Smooth muscle cell (in vitro differentiated cells): ENCODE measurements around the gene KMT2A. TPM values are rescaled to one million over a fixed set of nuclear protein-coding genes. Genes with fewer than 3 reads are reported as not detected.

ENCODE experiments used
- DNase-seq: peaks from one replicate; lab custom pipeline; 2025; ENCODE audit not compliant: unreplicated experiment; lab: John Stamatoyannopoulos, UW
- H2AFZ ChIP-seq: fragments of 200-600 bp; sonication (generic); 2 replicates; pipeline ENCODE4 v1.6.0; 2016; ENCODE audit warnings: antibody characterized with exemption, low read depth, mild to moderate bottlenecking
- H3F3A ChIP-seq: fragments of 200-600 bp; sonication (generic); 2 replicates; pipeline ENCODE4 v1.6.0; 2017; ENCODE audit warnings: antibody characterized with exemption, low read depth
- H3K27ac ChIP-seq: fragments of 200-600 bp; sonication (generic); 2 replicates; pipeline ENCODE4 v1.5.1; 2016; ENCODE audit warnings: low read depth, mild to moderate bottlenecking
- H3K27me3 ChIP-seq: fragments of 200-600 bp; sonication (generic); 2 replicates; pipeline ENCODE4 v1.6.1; 2016; ENCODE audit warnings: low read depth, mild to moderate bottlenecking
- H3K36me3 ChIP-seq: fragments of 200-600 bp; sonication (generic); 2 replicates; pipeline ENCODE4 v1.5.1; 2016; ENCODE audit warnings: low read depth
- H3K4me1 ChIP-seq: fragments of 200-600 bp; sonication (generic); 2 replicates; pipeline ENCODE4 v1.5.1; 2016; ENCODE audit warnings: low read depth
- H3K4me2 ChIP-seq: fragments of 200-600 bp; sonication (generic); 2 replicates; pipeline ENCODE4 v1.6.0; 2016; ENCODE audit warnings: mild to moderate bottlenecking
- H3K4me3 ChIP-seq: fragments of 200-600 bp; sonication (generic); 2 replicates; pipeline ENCODE4 v1.5.1; 2016; ENCODE audit warnings: mild to moderate bottlenecking
- H3K79me2 ChIP-seq: fragments of 200-600 bp; sonication (generic); 2 replicates; pipeline ENCODE4 v1.6.0; 2016; ENCODE audit warnings: low read depth, mild to moderate bottlenecking
- H3K9ac ChIP-seq: fragments of 200-600 bp; sonication (generic); 2 replicates; pipeline ENCODE4 v1.6.0; 2016; ENCODE audit warnings: low read depth
- H3K9me3 ChIP-seq: fragments of 200-600 bp; sonication (generic); replicated peaks from 2 replicates; pipeline ENCODE4 v1.5.1; 2016; ENCODE audit warnings: low read depth
- H4K20me1 ChIP-seq: fragments of 200-600 bp; sonication (generic); 2 replicates; pipeline ENCODE4 v1.6.0; 2016; ENCODE audit warnings: low read depth
- WGBS: methylation state at CpG from one replicate; pipeline ENCODE4 v1.1.7; 2016; ENCODE audit warnings: low lambda C conversion rate; 5-methylcytosine and 5-hydroxymethylcytosine counted together
- polyA plus RNA-seq: library from polyadenylated mRNA; unstranded; fragments of >200 nt; fragmentation: Nextera tagmentation; extraction: Ambion mirVana; gene quantifications from 2 replicates; pipeline ENCODE4 v1.2.1, GENCODE V29; 2016
- total RNA-seq: library from RNA; depleted of rRNA; stranded (reverse); fragments of >200 nt; gene quantifications from 2 replicates; pipeline ENCODE4 v1.2.3, GENCODE V29; 2014
- TF ChIP-seq, protein P1 (sequence below): fragments of 200-600 bp; sonication (generic); IDR thresholded peaks from 2 replicates; pipeline ENCODE4 v1.5.1; 2017; ENCODE audit warnings: borderline replicate concordance, mild to moderate bottlenecking, antibody characterized with exemption; ENCODE audit not compliant: insufficient read depth, poor library complexity, severe bottlenecking

KMT2A gene
- total and polyA plus RNA-seq, 2 experiments from 2014 or later, result 15.5 to 27.8 TPM

DNA sequence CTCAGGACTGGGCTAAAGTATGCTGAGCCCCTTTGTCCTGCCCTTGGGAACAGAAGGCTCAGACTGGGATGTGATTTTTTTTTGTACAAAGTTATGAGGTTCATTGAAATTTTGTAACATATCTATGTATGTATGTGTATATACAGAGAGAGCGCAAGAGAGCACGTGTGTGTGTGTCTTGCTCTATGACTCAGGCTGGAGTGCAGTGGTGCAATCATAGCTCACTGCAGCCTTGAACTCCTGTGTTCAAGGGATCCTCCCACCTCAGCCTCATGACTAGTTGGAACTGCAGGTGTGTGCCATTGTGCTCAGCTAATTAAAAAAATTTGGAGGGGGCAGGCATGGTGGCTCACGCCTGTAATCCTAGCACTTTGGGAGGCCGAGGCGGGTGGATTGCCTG is 100.4 kb downstream of the KMT2A start:
- no peak overlapping the region for H3K4me3 ChIP-seq
- no peaks in the 10 kb centered on the region for H3K27me3 ChIP-seq
- TF ChIP-seq, protein P1, sequence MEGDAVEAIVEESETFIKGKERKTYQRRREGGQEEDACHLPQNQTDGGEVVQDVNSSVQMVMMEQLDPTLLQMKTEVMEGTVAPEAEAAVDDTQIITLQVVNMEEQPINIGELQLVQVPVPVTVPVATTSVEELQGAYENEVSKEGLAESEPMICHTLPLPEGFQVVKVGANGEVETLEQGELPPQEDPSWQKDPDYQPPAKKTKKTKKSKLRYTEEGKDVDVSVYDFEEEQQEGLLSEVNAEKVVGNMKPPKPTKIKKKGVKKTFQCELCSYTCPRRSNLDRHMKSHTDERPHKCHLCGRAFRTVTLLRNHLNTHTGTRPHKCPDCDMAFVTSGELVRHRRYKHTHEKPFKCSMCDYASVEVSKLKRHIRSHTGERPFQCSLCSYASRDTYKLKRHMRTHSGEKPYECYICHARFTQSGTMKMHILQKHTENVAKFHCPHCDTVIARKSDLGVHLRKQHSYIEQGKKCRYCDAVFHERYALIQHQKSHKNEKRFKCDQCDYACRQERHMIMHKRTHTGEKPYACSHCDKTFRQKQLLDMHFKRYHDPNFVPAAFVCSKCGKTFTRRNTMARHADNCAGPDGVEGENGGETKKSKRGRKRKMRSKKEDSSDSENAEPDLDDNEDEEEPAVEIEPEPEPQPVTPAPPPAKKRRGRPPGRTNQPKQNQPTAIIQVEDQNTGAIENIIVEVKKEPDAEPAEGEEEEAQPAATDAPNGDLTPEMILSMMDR, result no peak
- H2AFZ ChIP-seq, result no peak overlapping the region
- no peak overlapping the region for H3K9ac ChIP-seq
- no peak overlapping the region for H3K4me2 ChIP-seq
- no peaks in the 10 kb centered on the region for H3K9me3 ChIP-seq
- no peak for DNase-seq
- H3K4me1 ChIP-seq, result no peaks in the 10 kb centered on the region
- no peaks in the 10 kb centered on the region for H3K36me3 ChIP-seq
- no peaks in the 10 kb centered on the region for H4K20me1 ChIP-seq
- H3F3A ChIP-seq, result no peaks in the 10 kb centered on the region
- no peaks in the 10 kb centered on the region for H3K79me2 ChIP-seq
- 99% methylated on average over 5 of the region's 5 CpGs for WGBS
- H3K27ac ChIP-seq, result no peak overlapping the region

DNA sequence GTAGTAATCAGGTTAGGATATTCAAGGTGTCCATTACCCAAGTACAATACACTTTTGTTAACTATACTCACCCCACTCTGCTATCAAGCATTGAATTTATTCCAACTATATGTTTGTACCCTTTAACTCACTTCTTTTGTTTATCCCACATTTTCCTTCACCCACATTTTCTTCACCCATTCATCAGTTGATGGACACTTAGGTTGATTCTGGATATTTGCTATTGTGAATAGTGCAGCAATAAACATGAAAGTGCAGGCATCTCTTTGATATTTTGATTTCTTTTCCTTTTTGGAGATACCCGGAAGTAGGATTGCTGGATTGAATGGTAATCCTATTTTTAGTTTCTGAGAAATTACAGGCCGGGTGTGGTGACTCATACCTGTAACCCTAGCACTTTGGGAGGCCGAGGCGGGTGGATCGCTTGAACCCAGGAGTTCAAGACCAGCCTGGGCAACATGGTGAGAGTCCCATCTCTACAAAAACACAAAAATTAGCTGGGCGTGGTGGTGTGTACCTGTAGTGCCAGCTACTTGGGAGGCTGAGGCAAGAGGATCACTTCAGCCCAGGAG is 101.2 kb downstream of the KMT2A start:
- Histone ChIP-seq H3K4me2 (no peak overlapping the region), H3K36me3 (no peaks in the 10 kb centered on the region), H3K27ac (no peak overlapping the region), H3K9ac (no peak overlapping the region), H3K79me2 (no peaks in the 10 kb centered on the region), H3F3A (no peaks in the 10 kb centered on the region), H3K4me1 (no peaks in the 10 kb centered on the region), H3K27me3 (no peaks in the 10 kb centered on the region), H3K9me3 (no peaks in the 10 kb centered on the region), H2AFZ (no peak overlapping the region), H3K4me3 (no peak overlapping the region), H4K20me1 (no peaks in the 10 kb centered on the region)
- WGBS, result 94% methylated on average over 6 of the region's 6 CpGs
- no peak for DNase-seq
- TF ChIP-seq, protein P1, result no peak

DNA sequence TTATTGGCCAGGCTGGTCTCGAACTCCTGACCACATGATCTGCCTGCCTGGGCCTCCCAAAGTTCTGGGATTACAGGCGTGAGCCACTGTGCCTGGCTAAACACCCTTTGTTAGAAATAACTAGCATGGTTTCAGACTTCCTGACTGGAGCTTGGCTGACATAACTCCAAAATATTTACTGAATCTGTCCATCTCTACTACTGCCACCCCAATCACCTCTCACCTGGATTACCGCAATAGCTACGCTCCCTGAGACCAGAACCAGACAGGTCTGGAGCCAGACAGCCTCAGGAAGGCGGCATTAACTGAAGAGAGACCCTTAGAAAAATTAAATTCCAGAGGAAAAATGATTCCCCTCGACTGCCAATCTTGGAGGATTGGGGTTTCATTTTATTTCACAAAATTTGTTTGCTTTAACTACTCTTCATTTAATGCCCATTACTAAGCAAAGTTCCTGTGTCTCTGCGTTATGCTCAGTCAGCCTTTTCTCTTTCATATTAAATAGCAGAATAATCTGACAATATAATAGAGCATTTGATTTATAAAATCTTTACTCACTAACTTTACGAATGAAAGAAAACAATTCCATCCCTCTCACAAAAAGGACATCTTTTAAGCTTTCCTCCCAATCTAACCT is 107.8 kb downstream of the KMT2A start:
- Histone ChIP-seq H3K36me3 (no peaks in the 10 kb centered on the region), H3K27me3 (no peaks in the 10 kb centered on the region), H3F3A (no peaks in the 10 kb centered on the region), H2AFZ (no peak overlapping the region), H3K9ac (no peak overlapping the region), H3K9me3 (no peaks in the 10 kb centered on the region), H3K27ac (no peak overlapping the region), H3K4me2 (no peak overlapping the region), H3K4me3 (no peak overlapping the region), H4K20me1 (no peaks in the 10 kb centered on the region), H3K79me2 (no peaks in the 10 kb centered on the region), H3K4me1 (no peaks in the 10 kb centered on the region)
- no peak for DNase-seq
- 96% methylated on average over 8 of the region's 8 CpGs for WGBS
- TF ChIP-seq, protein P1, result no peak

DNA sequence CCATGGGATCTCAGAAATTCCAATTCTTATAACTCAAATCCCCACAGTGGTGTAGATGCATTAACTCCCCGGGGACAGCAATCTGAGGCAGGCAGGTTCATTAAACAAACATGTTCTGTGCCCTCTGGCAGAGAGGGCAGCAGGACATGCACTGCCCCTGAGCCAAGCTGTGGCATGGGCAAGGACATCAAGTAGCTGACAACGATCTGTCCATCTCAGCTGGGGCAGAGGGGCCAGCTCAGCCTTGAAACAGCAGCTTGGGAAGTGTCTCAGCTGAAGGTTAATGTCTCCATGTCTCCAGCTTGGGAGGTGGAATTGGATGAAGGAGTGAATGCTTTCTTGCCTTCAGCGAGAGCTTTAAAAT is 108.3 kb downstream of the KMT2A start:
- Histone ChIP-seq H2AFZ (no peak overlapping the region), H3K27ac (no peak overlapping the region), H3K4me3 (no peak overlapping the region), H3K9me3 (no peaks in the 10 kb centered on the region), H3K4me1 (no peaks in the 10 kb centered on the region), H3K9ac (no peak overlapping the region), H3K36me3 (no peaks in the 10 kb centered on the region), H3K27me3 (no peaks in the 10 kb centered on the region), H3K79me2 (no peaks in the 10 kb centered on the region), H3K4me2 (no peak overlapping the region), H3F3A (no peaks in the 10 kb centered on the region), H4K20me1 (no peaks in the 10 kb centered on the region)
- TF ChIP-seq, protein P1, result no peak
- DNase-seq, result no peak
- WGBS, result 90% methylated on average over 3 of the region's 3 CpGs
